CD4-positive, alpha-beta T cell treated with Interleukin-1 beta for 1 hour (primary cell): Measurements from ENCODE around the gene PTCD3.

Experiments used
- DNase-seq, 2 donors: peaks; one replicate each; pipeline ENCODE4 v3.0.0-alpha.2; 2020 to 2022

Gene PTCD3

GRCh38 chr2:86082756-86083155, 23.3 kb upstream of the PTCD3 start:
- no peak for DNase-seq

GRCh38 chr2:86087936-86088850, 17.8 kb upstream of the PTCD3 start:
- no peak for DNase-seq

GRCh38 chr2:86094229-86094628, 11.8 kb upstream of the PTCD3 start:
- no peak for DNase-seq

- no peak for DNase-seq
Observed at GRCh38 chr2:86097114-86097896, 8.7 kb upstream of the PTCD3 start.

- no peak for DNase-seq
Observed at GRCh38 chr2:86097913-86098312, 8.1 kb upstream of the PTCD3 start.

GRCh38 chr2:86102157-86102556, 3.9 kb upstream of the PTCD3 start:
- DNase-seq: no peak

- peak; percentile 82 to 85 for DNase-seq
Observed at GRCh38 chr2:86105252-86105968, 625 bp upstream of the PTCD3 start, which contains the start of gene POLR1A. POLR1A (minus strand) TSS chr2:86105886; CDS start chr2:86105776, 110 bp downstream.

GRCh38 chr2:86107031-86107430, 996 bp downstream of the PTCD3 start:
- DNase-seq: no peak

- DNase-seq: no peak
Observed at GRCh38 chr2:86118130-86118529, 12.1 kb downstream of the PTCD3 start.

- DNase-seq: no peak
Observed at GRCh38 chr2:86123328-86123925, 17.4 kb downstream of the PTCD3 start.

GRCh38 chr2:86124683-86125082, 18.6 kb downstream of the PTCD3 start:
- no peak for DNase-seq

GRCh38 chr2:86134709-86135108, 28.7 kb downstream of the PTCD3 start:
- DNase-seq: no peak

- no peak for DNase-seq
Observed at GRCh38 chr2:86135653-86136052, 29.6 kb downstream of the PTCD3 start.

- DNase-seq: no peak
Observed at GRCh38 chr2:86136141-86136540, 30.1 kb downstream of the PTCD3 start.

- no peak for DNase-seq
Observed at GRCh38 chr2:86138736-86139625, 32.9 kb downstream of the PTCD3 start.

GRCh38 chr2:86139981-86140380, 33.9 kb downstream of the PTCD3 start:
- DNase-seq: no peak

GRCh38 chr2:86140969-86141392, 34.9 kb downstream of the PTCD3 start:
- no peak for DNase-seq

- DNase-seq: no peak
Observed at GRCh38 chr2:86142436-86143257, 36.6 kb downstream of the PTCD3 start.

GRCh38 chr2:86143307-86143706, 37.3 kb downstream of the PTCD3 start:
- no peak for DNase-seq

GRCh38 chr2:86143926-86144685, 38.1 kb downstream of the PTCD3 start:
- DNase-seq: no peak
